ENCODE results near the gene APOL1. TPM values are rescaled to one million over a fixed set of nuclear protein-coding genes. Genes with fewer than 3 reads are reported as not detected.
A peak's percentile ranks its signal among the peaks of the same experiment; 100 is the strongest.

APOL1 gene
- total and polyA plus RNA-seq, 9 of the 15 experiments (the other 6 are each of a cell fraction or from before 2014, with no cell fraction given): 2.5 to 9.7 (median 5.6) TPM

GRCh38 chr22:36267058-36267457 is 14.1 kb downstream of the APOL1 start:
- ChIA-PET CTCF (ENCODE audit: low intra/inter-chr PET ratio) (no interaction called here), POLR2A (no interaction called here)
- H2AFZ ChIP-seq (ENCODE audit: low read depth, low read length): no peak overlapping the region
- DNase-seq (ENCODE audit: extremely low read depth in 1 of 4, low spot score in 3 of 4) (no peak), FAIRE-seq (no peak), ATAC-seq (no peak)
- no peak overlapping the region for H3K4me2 ChIP-seq (ENCODE audit: insufficient read depth, low read length)
- in situ Hi-C loops (cut with MboI): no loop called here
- no peaks in the 10 kb centered on the region for H4K20me1 ChIP-seq (replicated peaks; ENCODE audit: control insufficient read depth, insufficient read depth, low read length)
- H3K27ac ChIP-seq (ENCODE audit: extremely low read depth, low read depth, low read length): no peak overlapping the region
- TSS peak; percentile 66 for BruUV-seq (replicated peaks)
- intact Hi-C loops (cut with micrococcal nuclease): no loop called here
- H3K9me1 ChIP-seq (ENCODE audit: control insufficient read depth, insufficient read depth, low read length): no peaks in the 10 kb centered on the region
- TF ChIP-seq ERF (CRISPR knock-in tag; IDR thresholded peaks at IDR 0.05): no peak
- TF ChIP-seq TAL1 (IDR thresholded peaks at IDR 0.05): no peak
- TF ChIP-seq ZFP91 (CRISPR knock-in tag; IDR thresholded peaks at IDR 0.05): no peak
- TF ChIP-seq ETV5 (CRISPR knock-in tag; IDR thresholded peaks at IDR 0.05; ENCODE audit: low read depth): no peak
- TF ChIP-seq NCOA4 (IDR thresholded peaks at IDR 0.05; ENCODE audit: partially characterized antibody): no peak
- TF ChIP-seq E4F1 (CRISPR knock-in tag; IDR thresholded peaks at IDR 0.05; ENCODE audit: borderline replicate concordance): no peak
- no peak for TF ChIP-seq ZNF398 (CRISPR knock-in tag; IDR thresholded peaks at IDR 0.05)
- TF ChIP-seq ZNF561 (CRISPR knock-in tag; conservative IDR thresholded peaks at IDR 0.05): no peak
- no peak for TF ChIP-seq MYBL2 (IDR thresholded peaks at IDR 0.05; ENCODE audit: low read depth)
- TF ChIP-seq MYBL2 (CRISPR knock-in tag; IDR thresholded peaks at IDR 0.05; ENCODE audit: borderline replicate concordance): no peak
- TF ChIP-seq RFX5 (IDR thresholded peaks at IDR 0.05; ENCODE audit: low read depth, low read length): no peak
- no peak for TF ChIP-seq PURB (CRISPR knock-in tag; IDR thresholded peaks at IDR 0.05; ENCODE audit: low read depth)
- no peak for TF ChIP-seq ZNF239 (CRISPR knock-in tag; IDR thresholded peaks at IDR 0.05)
- no peak for TF ChIP-seq ZNF232 (CRISPR knock-in tag; IDR thresholded peaks at IDR 0.05)
- H3K36me3 ChIP-seq (ENCODE audit: control insufficient read depth, insufficient read depth, low read length): peaks cover 14% of the 10 kb centered on the region; the same call in 1 of the 3 replicates
- no peaks in the 10 kb centered on the region for H3K9me3 ChIP-seq (replicated peaks; ENCODE audit: control insufficient read depth, insufficient read depth, low read depth, low read length)
- no peaks in the 10 kb centered on the region for H3K79me2 ChIP-seq (ENCODE audit: control insufficient read depth, insufficient read depth, low read length)
- H3K4me3 ChIP-seq: no peak overlapping the region
- 80% methylated on average over 4 of the region's 4 CpGs for WGBS (ENCODE audit: insufficient coverage, low coverage, missing lambda C conversion rate)
- H3K4me1 ChIP-seq (replicated peaks in 1 of 2; ENCODE audit: control insufficient read depth in 2 of 2, insufficient read depth in 2 of 2, low read length in 2 of 2): peaks cover 0 to 6% of the 10 kb centered on the region in 2 experiments; a peak in 4 of 5 replicates
- H3K9ac ChIP-seq (ENCODE audit: insufficient read depth in 1 of 2, low read depth in 2 of 2, low read length in 2 of 2): no peak overlapping the region
- H3K27me3 ChIP-seq (ENCODE audit: control insufficient read depth in 2 of 2, insufficient read depth in 2 of 2, low read length in 2 of 2): no peaks in the 10 kb centered on the region

Data from K562 (cell line).